Keratinocyte (primary cell): Measurements from ENCODE around the gene INHA. TPM values are rescaled to one million over a fixed set of nuclear protein-coding genes. Genes with fewer than 3 reads are reported as not detected.

Experiments
- DNase-seq: peaks from one replicate; pipeline ENCODE4 v3.0.0-alpha.2; 2011; ENCODE audit warnings: low read depth, missing footprints, low spot score
- FAIRE-seq: peaks from 2 replicates; lab custom pipeline; 2011; peaks lifted over from hg19 to GRCh38; lab: Jason Lieb, UNC
- H2AFZ ChIP-seq: 2 replicates; pipeline ENCODE4 v1.6.0; 2012; ENCODE audit warnings: low read length, control low read depth, inconsistent platforms; ENCODE audit not compliant: control insufficient read depth
- H3K27ac ChIP-seq: 2 replicates; pipeline ENCODE4 v1.5.1; 2011; ENCODE audit warnings: low read length; ENCODE audit not compliant: control insufficient read depth, insufficient read depth
- H3K27me3 ChIP-seq: 3 replicates; pipeline ENCODE4 v1.6.0; 2011; ENCODE audit warnings: low read length; ENCODE audit not compliant: control insufficient read depth, insufficient read depth; ENCODE audit errors: extremely low read depth
- H3K36me3 ChIP-seq, 2 experiments: 2 replicates in 1 of 2; 3 replicates in 1 of 2; pipeline ENCODE4 v1.5.1; 2011; ENCODE audit warnings: low read length in 2 of 2, mild to moderate bottlenecking in 1 of 2; ENCODE audit not compliant: control insufficient read depth in 2 of 2, insufficient read depth in 2 of 2; ENCODE audit errors: extremely low read depth in 1 of 2
- H3K4me1 ChIP-seq: 3 replicates; pipeline ENCODE4 v1.5.1; 2011; ENCODE audit warnings: low read length; ENCODE audit not compliant: control insufficient read depth, insufficient read depth; ENCODE audit errors: extremely low read depth
- H3K4me2 ChIP-seq: 3 replicates; pipeline ENCODE4 v1.6.0; 2011; ENCODE audit warnings: low read depth, low read length; ENCODE audit not compliant: control insufficient read depth, insufficient read depth; ENCODE audit errors: extremely low read depth
- H3K4me3 ChIP-seq, 3 experiments: fragments of 200-600 bp in 1 of 3; sonication (generic) in 1 of 3; 2 replicates in 2 of 3; 3 replicates in 1 of 3; pipeline ENCODE4 v1.5.1; 2011 to 2016; ENCODE audit warnings: low read length in 3 of 3, mild to moderate bottlenecking in 3 of 3, control low read depth in 2 of 3, inconsistent platforms in 1 of 3, low read depth in 1 of 3, mixed read lengths in 1 of 3, mixed run types in 1 of 3, moderate library complexity in 1 of 3; ENCODE audit not compliant: control insufficient read depth in 2 of 3, insufficient read depth in 2 of 3; ENCODE audit errors: extremely low read depth in 1 of 3
- H3K79me2 ChIP-seq: 2 replicates; pipeline ENCODE4 v1.6.0; 2012; ENCODE audit warnings: low read length; ENCODE audit not compliant: control insufficient read depth, insufficient read depth
- H3K9ac ChIP-seq: 3 replicates; pipeline ENCODE4 v1.6.0; 2011; ENCODE audit warnings: low read length; ENCODE audit not compliant: control insufficient read depth, insufficient read depth; ENCODE audit errors: extremely low read depth
- H3K9me1 ChIP-seq: 3 replicates; pipeline ENCODE4 v1.6.0; 2011; ENCODE audit warnings: low read length; ENCODE audit not compliant: control insufficient read depth, insufficient read depth; ENCODE audit errors: extremely low read depth
- H3K9me3 ChIP-seq: 2 replicates; pipeline ENCODE4 v1.5.1; 2012; ENCODE audit warnings: low read depth, low read length; ENCODE audit not compliant: control insufficient read depth
- H4K20me1 ChIP-seq: 3 replicates; pipeline ENCODE4 v1.6.0; 2011; ENCODE audit warnings: low read length; ENCODE audit not compliant: control insufficient read depth, insufficient read depth; ENCODE audit errors: extremely low read depth
- EZH2 ChIP-seq: IDR thresholded peaks from one replicate; pipeline ENCODE4 v1.6.1; 2012; ENCODE audit warnings: inconsistent platforms, mild to moderate bottlenecking, low read length, moderate library complexity
- dilution Hi-C: fragments of 300-500 bp; cut with MboI; formaldehyde crosslinking; loops from one replicate; pipeline ENCODE4 v1.7.0; 2020; ENCODE audit warnings: low sequenced_read_pairs; ENCODE audit not compliant: extremely low pct_ligation_motif_present
- polyA plus RNA-seq, 5 experiments: library from polyadenylated mRNA; depleted of rRNA in 3 of 5; stranded (reverse) in 3 of 5; stranded (forward) in 1 of 5; unstranded in 1 of 5; fragments of >200 nt; gene quantifications; 1 replicate in 1 of 5; 2 replicates in 3 of 5; 3 replicates in 1 of 5; pipeline versions ENCODE4 v1.2.1 to v1.2.3, GENCODE V29; 2011 to 2012; ENCODE audit warnings: missing spikeins in 2 of 5, low read depth in 1 of 5, low replicate concordance in 1 of 5
- TF ChIP-seq, protein P1 (sequence below), 3 experiments: IDR thresholded peaks in 1 of 3; conservative IDR thresholded peaks in 1 of 3; optimal IDR thresholded peaks in 1 of 3; 2 replicates in 2 of 3; 3 replicates in 1 of 3; pipeline versions ENCODE3 to v1.5.1; 2011; ENCODE audit warnings: low read length in 3 of 3, mild to moderate bottlenecking in 3 of 3, moderate library complexity in 2 of 3, control low read depth in 1 of 3, inconsistent platforms in 1 of 3; ENCODE audit not compliant: insufficient read depth in 2 of 3; ENCODE audit errors: extremely low read depth in 1 of 3

INHA gene
- polyA plus RNA-seq, 1 donor (not counting 4 experiments of a cell fraction or from before 2014, with no cell fraction given) = 0.18 TPM

DNA sequence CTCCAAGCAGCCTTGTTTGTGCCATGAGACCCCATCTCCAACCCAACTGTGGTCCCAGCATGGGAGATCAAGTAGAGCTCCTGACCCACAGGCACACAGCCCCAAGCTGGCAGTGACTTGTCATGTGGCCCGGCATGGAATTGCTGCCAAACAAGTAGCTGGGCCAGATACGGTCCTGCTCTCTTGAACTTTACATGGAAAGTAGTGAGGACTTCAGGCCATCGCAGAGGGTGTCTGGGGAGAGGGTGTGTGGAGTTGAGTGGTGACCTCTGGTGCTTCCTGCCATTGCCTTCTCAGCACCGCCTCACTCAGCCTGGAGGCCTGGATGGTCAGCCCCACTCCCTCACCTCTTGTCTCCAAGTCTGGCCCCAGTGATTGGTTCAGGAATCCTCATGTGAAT lies 44.4 kb downstream of the INHA start:
- dilution Hi-C loops = no loop called here
- FAIRE-seq (no peak), DNase-seq (no peak)
- Histone ChIP-seq H3K4me3 (no peak overlapping the region), H3K9me1 (no peaks in the 10 kb centered on the region), H3K9me3 (no peaks in the 10 kb centered on the region), H3K79me2 (no peaks in the 10 kb centered on the region), H4K20me1 (no peaks in the 10 kb centered on the region), H3K36me3 (peaks cover 9 to 20% of the 10 kb centered on the region in 2 experiments), H3K27me3 (no peaks in the 10 kb centered on the region), H2AFZ (no peak overlapping the region), H3K9ac (no peak overlapping the region), H3K4me2 (no peak overlapping the region), H3K4me1 (no peaks in the 10 kb centered on the region), H3K27ac (no peak overlapping the region)
- no peak for TF ChIP-seq EZH2

- Histone ChIP-seq H3K9ac (no peak overlapping the region), H2AFZ (no peak overlapping the region), H3K27me3 (no peaks in the 10 kb centered on the region), H3K9me3 (no peaks in the 10 kb centered on the region), H3K9me1 (no peaks in the 10 kb centered on the region), H3K27ac (no peak overlapping the region), H3K4me1 (no peaks in the 10 kb centered on the region), H3K4me3 (no peak overlapping the region), H3K4me2 (no peak overlapping the region), H3K36me3 (peaks cover 3 to 14% of the 10 kb centered on the region in 2 experiments), H3K79me2 (no peaks in the 10 kb centered on the region), H4K20me1 (no peaks in the 10 kb centered on the region)
- FAIRE-seq (no peak), DNase-seq (no peak)
- TF ChIP-seq EZH2 = no peak
- TF ChIP-seq, protein P1, sequence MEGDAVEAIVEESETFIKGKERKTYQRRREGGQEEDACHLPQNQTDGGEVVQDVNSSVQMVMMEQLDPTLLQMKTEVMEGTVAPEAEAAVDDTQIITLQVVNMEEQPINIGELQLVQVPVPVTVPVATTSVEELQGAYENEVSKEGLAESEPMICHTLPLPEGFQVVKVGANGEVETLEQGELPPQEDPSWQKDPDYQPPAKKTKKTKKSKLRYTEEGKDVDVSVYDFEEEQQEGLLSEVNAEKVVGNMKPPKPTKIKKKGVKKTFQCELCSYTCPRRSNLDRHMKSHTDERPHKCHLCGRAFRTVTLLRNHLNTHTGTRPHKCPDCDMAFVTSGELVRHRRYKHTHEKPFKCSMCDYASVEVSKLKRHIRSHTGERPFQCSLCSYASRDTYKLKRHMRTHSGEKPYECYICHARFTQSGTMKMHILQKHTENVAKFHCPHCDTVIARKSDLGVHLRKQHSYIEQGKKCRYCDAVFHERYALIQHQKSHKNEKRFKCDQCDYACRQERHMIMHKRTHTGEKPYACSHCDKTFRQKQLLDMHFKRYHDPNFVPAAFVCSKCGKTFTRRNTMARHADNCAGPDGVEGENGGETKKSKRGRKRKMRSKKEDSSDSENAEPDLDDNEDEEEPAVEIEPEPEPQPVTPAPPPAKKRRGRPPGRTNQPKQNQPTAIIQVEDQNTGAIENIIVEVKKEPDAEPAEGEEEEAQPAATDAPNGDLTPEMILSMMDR (optimal IDR thresholded peaks at IDR 0.05 in 1 of 3, IDR thresholded peaks at IDR 0.05 in 1 of 3, conservative IDR thresholded peaks at IDR 0.05 in 1 of 3; ENCODE audit: extremely low read depth in 1 of 3, insufficient read depth in 2 of 3, low read length in 3 of 3) = no peak
- dilution Hi-C loops = no loop called here
Measured at GRCh38 chr2:219618733-219619122, 46.6 kb downstream of the INHA start.

DNA sequence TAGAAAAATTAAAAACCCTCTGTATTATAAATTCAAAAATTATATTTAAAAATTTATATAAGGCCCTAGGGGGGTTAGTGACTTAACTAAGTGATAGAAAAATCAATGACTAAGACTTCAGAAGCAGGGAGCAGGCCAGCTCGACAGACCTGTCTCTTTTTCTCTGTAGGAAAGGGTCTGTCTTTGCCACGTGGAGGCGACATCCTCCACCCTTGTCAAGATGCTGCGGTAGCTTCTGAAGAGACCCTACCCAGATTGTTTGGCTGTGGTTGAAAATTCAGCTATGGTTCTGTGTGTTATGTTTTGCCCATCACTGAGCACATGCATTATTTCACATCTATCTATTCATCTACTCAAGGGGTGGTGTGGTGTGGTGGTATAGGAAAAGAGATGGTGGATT lies 47.1 kb downstream of the INHA start:
- H3K27ac ChIP-seq = no peak overlapping the region
- no peak for DNase-seq
- FAIRE-seq = no peak
- H3K36me3 ChIP-seq = peaks cover 3 to 14% of the 10 kb centered on the region in 2 experiments
- no peak overlapping the region for H3K4me2 ChIP-seq
- no peak overlapping the region for H3K9ac ChIP-seq
- dilution Hi-C loops = no loop called here
- no peak overlapping the region for H3K4me3 ChIP-seq
- TF ChIP-seq EZH2 = no peak
- TF ChIP-seq, protein P1 (optimal IDR thresholded peaks at IDR 0.05 in 1 of 3, IDR thresholded peaks at IDR 0.05 in 1 of 3, conservative IDR thresholded peaks at IDR 0.05 in 1 of 3; ENCODE audit: extremely low read depth in 1 of 3, insufficient read depth in 2 of 3, low read length in 3 of 3) = peak in 1 of 3 experiments; percentile 17
- no peaks in the 10 kb centered on the region for H3K79me2 ChIP-seq
- no peaks in the 10 kb centered on the region for H4K20me1 ChIP-seq
- no peaks in the 10 kb centered on the region for H3K9me3 ChIP-seq
- no peaks in the 10 kb centered on the region for H3K4me1 ChIP-seq
- no peak overlapping the region for H2AFZ ChIP-seq
- H3K27me3 ChIP-seq = no peaks in the 10 kb centered on the region
- H3K9me1 ChIP-seq = no peaks in the 10 kb centered on the region
